ENCODE results near the gene PLCG2.

GRCh38 chr16:81818905-81819304, 39.8 kb downstream of the PLCG2 start:
- no peak for TF ChIP-seq CTCF (IDR thresholded peaks at IDR 0.05)
- no peak for TF ChIP-seq POLR2A (IDR thresholded peaks at IDR 0.05)
